ACHN (cell line): Measurements from ENCODE around the gene ANO1.

ENCODE experiments used
- DNase-seq: peaks from one replicate; pipeline ENCODE4 v3.0.0-alpha.2; 2015
- in situ Hi-C: cut with HindIII; loops from 2 replicates; pipeline ENCODE4 v1.10.0; 2017; ENCODE audit warnings: low sequenced_read_pairs, low pct_ligation_motif_present, low pct_unique_long_range_greater_than_20kb

The ANO1 gene

DNA sequence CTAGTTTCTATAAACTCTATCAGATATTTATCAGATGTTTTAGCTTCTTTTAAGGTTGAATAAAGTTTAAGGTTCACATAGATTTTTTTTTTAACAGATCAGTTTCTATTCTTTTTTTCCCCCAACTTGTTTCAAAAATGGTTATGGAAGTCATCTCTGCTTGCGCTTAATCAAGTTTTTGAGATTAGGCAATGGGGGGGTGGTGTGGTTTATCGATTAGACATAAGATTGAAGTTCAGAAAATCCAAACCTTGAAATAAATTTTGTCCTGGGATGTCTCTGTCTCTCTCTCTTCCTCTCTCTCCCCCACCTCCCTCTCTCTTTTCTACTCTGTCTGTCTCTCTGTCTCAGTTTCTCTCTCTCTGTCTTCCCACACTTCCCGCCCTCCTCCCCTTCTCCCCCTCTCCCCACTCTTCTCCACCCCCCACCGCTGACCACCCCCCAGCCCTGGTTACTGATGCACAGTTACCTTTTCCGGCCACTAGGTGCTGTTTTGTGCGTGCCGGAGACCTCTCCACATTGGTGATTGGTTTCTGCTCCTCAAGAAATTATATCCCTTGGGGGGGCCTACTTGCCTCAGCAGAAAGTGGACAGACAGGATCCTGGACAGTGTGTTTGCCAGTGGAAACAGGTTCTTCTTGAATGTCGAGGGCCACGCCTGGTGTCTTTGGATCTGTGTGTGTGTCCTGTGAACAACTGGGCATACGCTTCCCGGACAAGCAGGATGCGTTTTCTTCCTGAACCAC lies 29.7 kb upstream of the ANO1 start:
- DNase-seq = no peak
- in situ Hi-C loops = no loop called here

DNA sequence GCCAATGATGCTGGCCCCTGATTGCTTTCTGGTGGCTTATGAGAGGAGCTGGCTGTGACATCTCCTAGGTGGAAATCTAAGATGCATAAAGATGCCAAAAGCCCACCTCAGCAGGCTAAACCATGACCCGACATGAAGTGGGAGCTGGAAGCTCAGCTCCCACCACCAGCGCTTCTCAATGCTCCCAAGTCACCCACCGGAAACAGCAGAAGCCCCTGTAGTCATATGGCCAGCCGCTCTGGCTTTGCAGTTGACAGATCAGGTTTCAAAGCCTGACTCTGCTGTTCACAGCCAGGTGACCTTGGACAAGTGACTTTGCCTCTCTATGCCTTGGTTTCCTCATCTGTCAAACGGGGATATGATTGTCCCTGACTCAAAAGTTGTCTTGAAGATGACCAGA lies 29.1 kb upstream of the ANO1 start:
- in situ Hi-C loops = no loop called here
- DNase-seq = no peak

DNA sequence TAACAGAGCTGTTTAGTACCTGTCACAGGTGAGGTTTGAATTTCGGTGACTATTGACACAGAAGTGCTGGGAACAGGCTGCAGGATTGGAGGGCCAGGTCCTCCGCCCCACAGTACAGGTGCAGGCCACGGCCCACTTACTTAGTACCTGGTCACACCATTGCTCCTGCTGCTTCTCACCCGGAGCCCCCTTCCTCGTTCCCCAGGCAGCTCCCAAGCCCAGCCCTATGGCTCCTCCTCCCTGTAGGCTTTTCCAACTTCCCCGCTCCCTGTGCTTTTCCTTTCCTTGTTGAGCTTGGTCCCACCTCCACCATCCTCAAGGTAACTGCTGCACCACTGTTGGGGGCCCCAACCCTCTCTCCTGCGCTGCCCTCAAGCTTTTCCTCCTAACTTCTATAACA lies 27.9 kb upstream of the ANO1 start:
- in situ Hi-C loops = no loop called here

DNA sequence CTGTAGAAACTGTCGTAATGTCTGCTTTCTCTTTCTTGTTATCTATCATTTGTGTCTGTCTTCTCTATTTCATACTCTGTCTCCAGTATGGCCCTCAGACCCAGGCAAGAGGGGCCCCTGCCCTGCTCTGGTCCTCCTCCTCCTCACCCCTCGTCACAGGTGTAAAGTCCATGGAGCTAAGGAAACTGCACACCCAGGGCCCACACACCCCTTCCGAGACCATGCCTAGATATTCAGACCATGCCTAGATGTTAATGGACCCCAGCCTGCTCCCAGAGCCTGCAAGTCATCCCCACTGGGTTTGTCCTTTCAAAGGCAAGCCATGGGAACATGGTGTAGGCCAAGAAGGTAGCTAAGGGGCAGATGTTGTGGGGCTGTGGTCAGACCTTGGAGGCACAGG lies 24.1 kb upstream of the ANO1 start:
- in situ Hi-C loops = no loop called here
- no peak for DNase-seq

More for the DNA sequence above, 27.9 kb upstream of the ANO1 start:
- no peak for DNase-seq

DNA sequence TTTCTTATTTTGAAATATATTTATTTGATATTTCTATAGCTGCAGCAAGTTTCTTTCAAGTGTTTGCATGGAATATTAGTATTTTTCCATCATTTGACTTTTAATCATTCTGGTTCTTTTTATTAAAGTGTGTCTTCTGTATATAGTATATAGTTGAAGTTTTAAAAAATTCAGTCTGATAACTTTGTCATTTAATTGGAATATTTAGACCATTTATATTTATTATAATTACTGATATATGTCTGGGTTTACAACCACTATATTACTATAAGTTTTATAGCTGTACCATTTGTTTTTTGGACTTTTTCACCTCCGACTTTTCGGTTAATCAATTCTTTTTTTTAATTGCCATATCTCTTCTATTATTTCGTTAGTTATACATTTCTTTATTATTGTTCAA lies 22.7 kb upstream of the ANO1 start:
- DNase-seq = no peak
- in situ Hi-C loops = no loop called here

DNA sequence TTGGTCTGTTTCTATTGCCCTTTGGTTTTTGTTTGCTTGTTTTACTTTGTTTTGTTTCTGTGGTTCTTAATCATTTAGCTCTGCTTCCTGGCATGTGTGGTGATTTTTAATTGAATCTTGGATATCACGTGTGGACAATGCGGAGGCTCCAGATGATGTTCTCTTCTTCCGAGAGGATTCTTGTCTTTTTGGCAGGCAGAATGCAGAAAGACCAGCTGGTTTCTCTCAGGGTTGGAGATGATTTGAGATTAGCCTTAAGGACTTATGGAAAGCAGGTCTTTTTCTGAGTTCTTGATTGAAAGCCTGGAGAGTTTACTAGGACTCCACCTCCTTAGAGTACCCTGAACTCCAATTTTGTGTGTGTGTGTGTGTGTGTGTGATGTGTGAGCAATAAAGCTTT lies 21.0 kb upstream of the ANO1 start:
- no peak for DNase-seq
- in situ Hi-C loops = no loop called here

DNA sequence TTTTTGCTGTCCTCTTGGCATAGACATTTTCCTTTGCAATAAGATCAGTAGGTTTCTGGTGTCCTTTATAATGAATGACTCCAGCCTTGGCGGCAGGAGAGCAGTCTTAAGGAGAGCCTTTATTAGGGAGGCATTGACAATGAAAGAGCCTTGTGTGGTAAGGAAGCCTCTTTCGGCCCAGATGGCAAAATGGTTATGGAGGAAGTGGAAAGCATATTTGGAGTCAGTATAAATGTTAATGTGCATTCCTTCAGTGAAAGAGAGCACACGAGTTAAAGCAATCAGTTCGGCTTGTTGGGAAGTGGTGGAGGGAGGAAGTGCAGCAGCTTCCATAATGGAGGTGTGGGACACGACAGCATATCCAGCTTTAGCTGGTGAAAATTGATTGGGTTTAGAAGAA lies 18.1 kb upstream of the ANO1 start:
- DNase-seq = no peak
- in situ Hi-C loops = no loop called here

DNA sequence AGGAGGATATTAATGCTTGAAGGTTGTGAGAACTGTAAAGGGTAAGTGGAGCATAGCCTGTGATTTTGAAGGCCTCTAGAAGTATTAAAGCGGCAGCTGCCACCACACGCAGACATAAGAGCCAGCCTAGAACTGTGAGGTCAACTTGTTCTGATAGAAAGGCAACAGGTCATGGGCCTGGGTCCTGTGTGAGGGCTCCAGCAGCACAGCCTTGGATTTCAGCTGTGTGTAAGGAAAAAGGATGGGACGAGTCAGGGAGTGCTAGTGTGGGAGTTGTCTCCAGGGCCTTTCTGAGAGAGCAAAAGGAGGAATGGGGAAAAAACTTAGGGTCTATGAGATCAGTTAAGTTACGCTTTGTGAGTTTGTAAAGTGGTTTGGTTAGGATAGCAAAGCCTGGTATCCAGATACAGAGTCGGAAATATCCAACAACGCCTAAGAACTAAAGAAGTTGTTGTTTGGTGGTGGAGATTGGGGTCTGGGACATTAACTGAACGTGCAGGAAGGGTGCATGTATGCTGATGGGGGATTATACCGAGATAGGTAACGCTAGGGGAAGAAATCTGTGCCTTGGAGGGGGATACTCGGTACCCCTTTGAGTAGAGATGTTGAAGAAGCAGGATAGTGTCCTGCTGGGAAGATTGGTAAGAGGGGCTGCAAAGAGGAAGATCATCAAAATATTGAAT lies 17.4 kb upstream of the ANO1 start:
- in situ Hi-C loops = no loop called here
- no peak for DNase-seq

DNA sequence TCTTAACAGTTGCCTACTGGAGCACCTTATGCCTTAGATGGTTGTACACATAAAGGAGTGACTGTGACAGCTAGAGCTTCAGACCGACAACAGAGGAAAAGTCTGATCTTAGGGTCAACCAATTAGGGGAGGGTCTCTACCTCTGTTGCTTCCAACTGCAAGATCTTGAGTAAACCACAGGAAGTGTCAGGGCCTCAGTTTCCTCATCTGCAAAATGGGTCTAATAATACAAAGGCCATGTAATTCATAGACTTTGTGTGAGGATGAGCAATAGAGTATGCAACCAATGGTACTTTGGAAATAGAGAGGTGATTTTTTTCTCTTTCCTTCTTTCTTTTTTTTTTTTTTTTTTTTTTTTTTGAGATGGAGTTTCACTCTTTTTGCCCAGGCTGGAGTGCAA lies 16.4 kb upstream of the ANO1 start:
- in situ Hi-C loops = no loop called here
- DNase-seq = no peak

DNA sequence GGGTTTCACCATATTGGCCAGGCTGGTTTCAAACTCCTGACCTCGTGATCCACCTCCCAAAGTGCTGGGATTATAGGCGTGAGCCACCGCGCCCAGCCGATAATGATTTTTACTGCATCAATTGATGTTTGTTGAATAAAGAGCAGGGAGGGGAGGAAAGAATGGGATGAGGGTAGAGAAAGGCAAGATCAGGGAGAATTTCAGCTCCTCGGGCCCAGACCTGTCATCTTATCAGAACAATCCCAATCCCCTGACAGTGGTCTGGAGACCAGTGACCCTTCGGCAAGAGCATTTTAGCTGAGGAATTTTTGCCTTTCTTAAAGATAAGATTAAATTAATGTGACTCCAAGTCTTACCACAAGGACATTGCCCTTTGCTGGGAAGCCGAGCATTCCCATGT lies 15.0 kb upstream of the ANO1 start:
- no peak for DNase-seq
- in situ Hi-C loops = no loop called here

DNA sequence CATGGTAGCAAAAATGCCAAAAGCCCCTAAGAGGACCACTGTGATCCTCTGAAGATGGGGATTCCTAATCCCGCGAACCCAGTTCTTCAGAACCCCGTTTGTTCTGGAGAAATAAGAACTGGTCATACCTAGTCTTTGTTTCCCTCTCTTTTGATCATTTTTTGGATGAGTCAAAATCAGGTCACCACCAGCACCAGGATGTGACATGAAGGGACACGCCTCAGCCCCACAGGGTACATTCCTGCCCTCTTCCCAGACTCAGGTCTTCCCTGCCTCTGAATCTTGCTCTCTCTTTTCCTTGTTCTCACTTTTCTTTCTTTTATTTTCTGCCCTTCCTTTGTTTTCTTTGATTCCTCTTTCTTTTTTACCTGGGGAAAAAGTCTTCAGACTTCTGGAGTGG lies 14.6 kb upstream of the ANO1 start:
- DNase-seq = no peak
- in situ Hi-C loops = no loop called here

DNA sequence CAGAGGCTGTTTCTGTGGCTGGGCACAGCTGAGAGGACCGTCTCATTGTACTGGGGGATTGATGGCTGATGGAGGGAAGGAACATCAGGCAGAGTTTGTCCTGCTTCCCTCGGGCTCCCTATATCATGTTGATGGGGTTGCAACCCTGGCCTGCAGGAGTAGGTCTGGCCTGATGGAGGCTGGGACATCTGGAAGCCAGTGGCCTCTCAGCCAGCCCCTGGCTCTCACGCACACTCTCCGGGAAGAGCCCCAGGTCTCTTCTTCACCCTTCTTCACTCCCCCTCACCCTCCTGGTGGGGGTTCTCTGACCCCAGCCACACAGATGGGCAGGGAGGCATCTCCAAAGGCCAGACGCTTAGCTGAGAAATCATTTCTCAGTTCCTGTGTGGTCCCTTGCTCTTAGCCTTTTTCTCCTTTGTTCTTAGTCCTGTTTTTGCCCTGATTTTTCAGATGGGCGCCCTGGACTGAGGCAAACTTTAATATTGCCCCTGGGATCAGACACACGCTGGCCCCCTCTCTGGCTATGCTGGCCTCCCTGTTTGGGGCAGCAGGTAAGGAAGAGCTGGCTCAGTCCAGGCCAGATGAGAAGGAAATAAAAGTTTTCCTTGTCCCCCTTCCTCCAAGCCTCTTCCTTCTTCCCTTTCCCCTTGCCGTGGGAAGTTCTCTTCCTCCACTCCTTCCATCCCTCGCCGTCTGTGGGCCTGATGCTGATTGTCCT lies 13.9 kb upstream of the ANO1 start:
- DNase-seq = no peak
- in situ Hi-C loops = no loop called here

DNA sequence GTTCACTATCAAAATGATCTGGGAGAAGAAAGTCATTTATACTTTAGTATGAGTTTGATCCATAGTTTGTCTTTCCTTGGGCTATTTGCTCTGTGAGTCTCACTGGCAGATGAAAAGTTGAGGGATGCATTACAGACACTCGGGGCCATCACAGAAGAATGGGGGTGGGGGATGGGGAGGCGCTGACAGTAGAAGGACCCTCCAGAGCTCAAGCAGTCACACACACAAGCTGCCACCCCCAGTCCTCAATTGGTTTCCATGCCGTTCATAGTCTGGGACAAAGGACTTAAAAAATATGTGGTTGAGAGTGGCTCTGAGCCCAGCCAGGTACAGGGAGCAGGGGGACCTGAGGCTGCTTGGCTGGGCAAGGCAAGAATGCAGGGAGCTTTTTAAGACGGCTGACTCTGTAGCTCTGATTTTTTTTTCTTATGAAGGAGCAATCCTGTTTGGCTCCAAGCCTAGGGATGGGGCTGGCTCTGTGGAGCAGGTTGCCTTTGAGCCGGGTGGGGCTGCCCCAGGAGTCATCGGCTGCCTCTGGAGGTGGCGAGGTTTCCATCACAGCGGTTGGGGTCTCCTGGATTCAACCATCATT lies 13.3 kb upstream of the ANO1 start:
- in situ Hi-C loops = no loop called here
- DNase-seq = no peak

DNA sequence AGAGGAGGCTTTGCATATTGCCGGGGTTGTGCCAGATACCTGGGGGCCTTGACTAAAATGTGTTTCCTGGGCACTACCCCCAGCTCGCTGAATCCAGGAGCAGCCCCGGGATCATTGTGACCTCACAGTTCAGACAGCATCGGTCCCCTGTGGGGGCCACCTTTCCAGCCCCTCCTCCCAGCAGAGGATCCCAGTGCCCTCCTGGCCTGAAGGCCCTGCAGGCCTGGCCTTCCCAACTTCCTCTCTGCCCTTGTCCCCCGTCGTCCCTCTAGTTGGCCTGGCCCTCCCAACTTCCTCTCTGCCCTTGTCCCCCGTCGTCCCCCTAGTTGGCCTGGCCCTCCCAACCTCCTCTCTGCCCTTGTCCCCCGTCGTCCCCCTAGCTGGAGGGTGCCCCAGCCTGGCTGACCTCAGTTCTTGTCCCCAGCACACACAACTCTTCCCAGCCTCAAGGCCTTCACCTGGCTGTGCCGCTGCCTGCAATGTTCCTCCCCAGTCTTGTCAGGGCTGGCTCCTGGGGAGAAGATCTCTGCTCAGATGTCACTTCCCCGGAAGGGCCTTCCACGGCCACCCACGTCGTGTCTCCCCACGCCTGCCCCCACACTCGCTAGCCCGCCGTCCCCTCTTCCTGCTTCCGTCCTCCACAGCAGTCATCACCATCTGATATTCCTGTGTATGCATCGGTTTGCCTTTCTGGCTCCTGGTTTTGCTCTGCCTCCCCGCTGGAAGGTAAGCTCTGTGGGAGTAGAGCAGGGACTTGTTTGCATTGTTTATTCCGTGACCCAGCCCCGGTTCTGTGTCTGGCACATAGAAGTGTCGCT lies 12.6 kb upstream of the ANO1 start:
- no peak for DNase-seq
- in situ Hi-C loops = no loop called here

DNA sequence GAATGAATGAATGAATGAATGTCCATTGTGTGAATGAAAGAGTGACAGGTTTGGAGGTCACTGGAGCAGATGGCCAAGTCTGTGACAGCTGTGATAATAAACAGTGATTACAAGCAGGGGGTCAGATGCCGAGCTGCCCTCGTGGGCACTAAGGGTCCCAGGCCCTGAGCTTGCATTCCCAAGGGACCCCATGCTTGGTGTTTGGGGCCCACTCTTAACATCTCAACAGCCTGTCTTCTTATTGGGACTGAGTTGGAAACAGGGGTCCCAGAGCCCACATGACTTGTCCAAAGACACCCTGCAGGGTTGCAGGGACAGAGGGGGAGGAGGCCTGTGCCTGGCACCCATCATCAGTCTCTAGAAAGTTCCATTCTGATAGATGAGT lies 12.0 kb upstream of the ANO1 start:
- no peak for DNase-seq
- in situ Hi-C loops = no loop called here

DNA sequence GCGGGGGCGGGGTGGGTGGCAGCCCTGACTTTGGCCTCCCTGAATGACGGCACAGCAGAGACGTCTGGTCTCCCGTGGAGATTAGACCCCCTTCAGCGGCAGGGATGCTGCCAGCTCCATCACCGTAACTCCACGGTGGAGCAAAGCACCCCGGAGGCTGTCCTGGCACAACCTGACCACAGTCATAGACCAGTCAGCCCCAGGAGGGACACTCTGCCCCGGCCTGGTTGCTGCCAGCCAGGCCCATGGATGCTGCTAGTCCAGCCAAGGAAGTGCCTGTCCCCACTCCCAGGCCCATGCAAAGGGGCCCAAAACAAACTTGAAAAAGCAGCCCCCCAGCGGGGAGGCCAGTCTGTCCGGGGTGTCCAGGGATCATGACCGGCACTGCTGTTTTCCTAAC lies 11.5 kb upstream of the ANO1 start:
- in situ Hi-C loops = no loop called here

DNA sequence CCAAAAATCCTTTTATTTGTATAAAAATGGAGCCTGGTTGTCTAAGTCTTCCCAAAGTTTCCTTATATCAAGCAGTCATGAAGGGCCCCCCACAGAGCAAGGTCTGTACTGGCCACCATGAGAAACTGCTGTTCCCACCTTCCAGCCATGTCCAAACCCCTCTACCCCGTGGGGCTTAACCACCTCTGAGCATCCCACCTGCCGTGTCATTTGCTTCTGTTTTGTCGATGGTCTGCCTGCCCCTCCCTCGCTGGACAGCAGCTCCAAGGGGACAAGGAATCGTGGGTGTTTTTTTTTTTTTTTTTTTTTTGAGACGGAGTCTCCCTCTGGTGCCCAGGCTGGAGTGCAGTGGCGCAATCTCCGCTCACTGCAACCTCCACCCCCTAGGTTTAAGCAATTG lies 11.1 kb upstream of the ANO1 start:
- in situ Hi-C loops = no loop called here
- no peak for DNase-seq

More for the DNA sequence above, 11.5 kb upstream of the ANO1 start:
- DNase-seq = no peak

DNA sequence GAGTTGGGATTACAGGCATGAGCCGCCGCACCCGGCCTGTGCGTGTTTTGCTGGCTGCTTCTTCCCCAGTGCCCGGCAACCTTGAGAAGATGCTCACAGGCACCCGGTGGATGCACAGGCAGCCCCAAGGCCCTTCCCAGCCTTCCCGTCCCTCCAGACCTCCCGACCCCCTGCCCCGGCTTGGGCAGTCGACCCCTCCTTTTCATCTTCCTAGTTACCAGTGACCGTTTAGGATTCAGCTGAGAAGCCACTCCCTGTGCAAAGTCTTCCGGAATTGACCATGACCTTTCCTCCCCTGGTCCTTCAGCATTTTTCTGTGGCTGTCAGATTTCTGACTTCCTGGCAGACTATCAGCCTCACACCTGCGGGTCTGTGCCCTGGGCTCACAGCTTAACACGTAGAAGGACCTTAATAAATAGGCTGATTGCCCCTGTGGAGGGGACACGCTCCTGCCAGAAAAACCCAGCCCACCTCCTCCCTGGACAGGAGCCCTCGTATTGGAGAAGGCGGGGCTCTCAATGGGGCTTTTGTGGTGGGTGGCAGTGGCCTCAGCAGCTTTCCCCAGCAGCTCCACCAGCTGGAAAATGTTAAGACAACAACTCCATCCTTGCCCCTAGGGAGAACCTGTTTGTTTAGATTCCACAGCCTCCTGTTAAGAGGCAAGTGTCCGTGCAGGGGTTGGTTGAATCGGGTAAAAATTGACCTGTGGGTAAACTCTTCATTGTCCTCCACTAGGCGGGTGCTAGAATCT lies 10.4 kb upstream of the ANO1 start:
- no peak for DNase-seq
- in situ Hi-C loops = no loop called here
